CD4-positive, CD25-positive, alpha-beta regulatory T cell (primary cell): ENCODE data around the gene PLEKHM1. TPM values are rescaled to one million over a fixed set of nuclear protein-coding genes. Genes with fewer than 3 reads are reported as not detected.

Source experiments
- ATAC-seq, 2 donors: fragments of 150-1000 bp; cut with Tn5 transposase; one replicate each; pipeline ENCODE4 v1.10.0; 2021; ENCODE audit warnings: low read depth in 2 of 2, moderate number of reproducible peaks in 2 of 2, moderate library complexity in 1 of 2
- DNase-seq, 3 donors: peaks; one replicate each; pipeline versions ENCODE4 v3.0.0 to v3.0.0-alpha.2; 2012 to 2022; ENCODE audit warnings: mixed read lengths in 1 of 3
- H3K27ac ChIP-seq: one replicate; pipeline ENCODE4 v1.7.0; 2013; ENCODE audit warnings: mild to moderate bottlenecking, low read length; ENCODE audit not compliant: insufficient read depth, poor library complexity, severe bottlenecking
- H3K27me3 ChIP-seq: one replicate; pipeline ENCODE4 v1.7.0; 2013; ENCODE audit warnings: low read length; ENCODE audit not compliant: control insufficient read depth, insufficient read depth
- H3K36me3 ChIP-seq: one replicate; pipeline ENCODE4 v1.7.0; 2013; ENCODE audit warnings: mild to moderate bottlenecking, low read length, moderate library complexity; ENCODE audit not compliant: control insufficient read depth, insufficient read depth
- H3K4me1 ChIP-seq: 2 replicates; pipeline ENCODE4 v1.7.0; 2013; ENCODE audit warnings: mild to moderate bottlenecking, low read length; ENCODE audit not compliant: insufficient read depth, control insufficient read depth, poor library complexity, severe bottlenecking
- H3K4me3 ChIP-seq: one replicate; pipeline ENCODE4 v1.7.0; 2013; ENCODE audit warnings: low read depth, mild to moderate bottlenecking, low read length, moderate library complexity
- H3K9me3 ChIP-seq, 2 experiments: 1 replicate in 1 of 2; 2 replicates in 1 of 2; pipeline ENCODE4 v1.7.0; 2013; ENCODE audit warnings: low read length in 2 of 2, mild to moderate bottlenecking in 1 of 2, moderate library complexity in 1 of 2; ENCODE audit not compliant: control insufficient read depth in 2 of 2
- H3K27ac Mint-ChIP-seq, 3 donors: one replicate each; pipeline ENCODE4 v1.8.0; 2020 to 2022; ENCODE audit warnings: mild to moderate bottlenecking in 3 of 3, mixed read lengths in 3 of 3, moderate library complexity in 2 of 3
- H3K27me3 Mint-ChIP-seq: one replicate; pipeline ENCODE4 v1.8.0; 2022; ENCODE audit warnings: mild to moderate bottlenecking, mixed read lengths
- H3K36me3 Mint-ChIP-seq: one replicate; pipeline ENCODE4 v1.8.0; 2020; ENCODE audit warnings: mixed read lengths
- H3K4me1 Mint-ChIP-seq, 4 donors: one replicate each; pipeline ENCODE4 v1.8.0; 2020 to 2022; ENCODE audit warnings: mixed read lengths in 4 of 4, mild to moderate bottlenecking in 1 of 4
- H3K4me3 Mint-ChIP-seq, 4 donors: one replicate each; pipeline ENCODE4 v1.8.0; 2020 to 2022; ENCODE audit warnings: mild to moderate bottlenecking in 4 of 4, mixed read lengths in 4 of 4, moderate library complexity in 3 of 4
- H3K9me3 Mint-ChIP-seq, 7 donors: one replicate each; pipeline ENCODE4 v1.8.0; 2020 to 2022; ENCODE audit warnings: mixed read lengths in 7 of 7, mild to moderate bottlenecking in 3 of 7, moderate library complexity in 2 of 7
- polyA plus RNA-seq, 4 donors: library from polyadenylated mRNA; unstranded; fragments of 300-500 nt; fragmentation: Illumina TruSeq; gene quantifications; one replicate each; pipeline ENCODE4 v1.2.3, GENCODE V29; 2021
- total RNA-seq: library from RNA; stranded (reverse); gene quantifications from one replicate; pipeline ENCODE4 v1.2.3, GENCODE V29; 2022

Gene PLEKHM1
- total and polyA plus RNA-seq, 5 donors from 2014 or later = 11.1 to 103 (median 12.5) TPM

DNA sequence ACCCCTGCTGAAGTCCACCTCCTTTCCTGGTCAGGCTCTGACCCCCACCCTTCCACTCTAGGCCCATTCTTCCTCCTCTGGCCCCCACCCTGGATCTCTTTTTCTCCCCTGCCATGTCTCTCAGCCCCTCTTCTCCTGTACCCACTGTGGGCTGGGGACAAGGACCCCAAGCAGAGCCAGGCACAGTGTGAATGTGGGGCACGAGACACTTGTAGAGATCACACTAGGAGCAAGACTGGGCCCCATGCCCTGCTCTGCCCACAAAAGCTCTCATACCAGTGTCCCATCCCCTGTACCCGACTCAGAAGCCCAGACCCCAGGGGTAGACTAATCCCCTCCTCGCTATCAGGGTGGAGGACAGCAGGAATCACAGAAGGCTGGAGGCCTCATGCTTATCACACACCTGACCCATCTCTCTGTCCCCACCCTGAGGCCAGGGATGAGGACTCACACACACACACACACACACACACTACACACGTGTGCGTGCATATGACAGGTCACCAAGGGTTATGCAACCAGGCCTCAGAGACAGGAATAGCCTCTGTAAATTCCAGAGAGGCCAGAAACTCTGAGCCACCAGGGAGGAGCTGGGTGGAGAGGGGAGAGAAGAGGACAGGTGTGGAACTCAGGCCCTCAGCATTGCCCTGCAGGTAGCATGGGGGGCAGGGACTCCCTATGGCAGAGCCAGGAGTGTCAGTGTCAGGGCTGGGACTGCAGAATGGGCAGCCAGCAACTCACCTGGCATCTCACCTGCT is 79.0 kb downstream of the PLEKHM1 start:
- no peaks in the 10 kb centered on the region for H3K9me3 ChIP-seq
- peaks cover 17% of the 10 kb centered on the region for H3K36me3 Mint-ChIP-seq
- DNase-seq (no peak), ATAC-seq (no peak)
- H3K4me3 Mint-ChIP-seq = peak overlapping the region; percentile 96 to 100 (median 99)
- no peaks in the 10 kb centered on the region for H3K27me3 ChIP-seq
- peak overlapping the region; percentile 99 to 100 (median 99) for H3K27ac Mint-ChIP-seq
- H3K4me3 ChIP-seq = peak overlapping the region; percentile 87
- H3K4me1 ChIP-seq = peaks cover 45% of the 10 kb centered on the region
- peak overlapping the region; percentile 79 for H3K27ac ChIP-seq
- H3K27me3 Mint-ChIP-seq = no peaks in the 10 kb centered on the region
- H3K9me3 Mint-ChIP-seq = no peaks in the 10 kb centered on the region
- H3K4me1 Mint-ChIP-seq = peaks cover 5 to 55% (median 37%) of the 10 kb centered on the region in 4 donors
- H3K36me3 ChIP-seq = peaks cover 3% of the 10 kb centered on the region

DNA sequence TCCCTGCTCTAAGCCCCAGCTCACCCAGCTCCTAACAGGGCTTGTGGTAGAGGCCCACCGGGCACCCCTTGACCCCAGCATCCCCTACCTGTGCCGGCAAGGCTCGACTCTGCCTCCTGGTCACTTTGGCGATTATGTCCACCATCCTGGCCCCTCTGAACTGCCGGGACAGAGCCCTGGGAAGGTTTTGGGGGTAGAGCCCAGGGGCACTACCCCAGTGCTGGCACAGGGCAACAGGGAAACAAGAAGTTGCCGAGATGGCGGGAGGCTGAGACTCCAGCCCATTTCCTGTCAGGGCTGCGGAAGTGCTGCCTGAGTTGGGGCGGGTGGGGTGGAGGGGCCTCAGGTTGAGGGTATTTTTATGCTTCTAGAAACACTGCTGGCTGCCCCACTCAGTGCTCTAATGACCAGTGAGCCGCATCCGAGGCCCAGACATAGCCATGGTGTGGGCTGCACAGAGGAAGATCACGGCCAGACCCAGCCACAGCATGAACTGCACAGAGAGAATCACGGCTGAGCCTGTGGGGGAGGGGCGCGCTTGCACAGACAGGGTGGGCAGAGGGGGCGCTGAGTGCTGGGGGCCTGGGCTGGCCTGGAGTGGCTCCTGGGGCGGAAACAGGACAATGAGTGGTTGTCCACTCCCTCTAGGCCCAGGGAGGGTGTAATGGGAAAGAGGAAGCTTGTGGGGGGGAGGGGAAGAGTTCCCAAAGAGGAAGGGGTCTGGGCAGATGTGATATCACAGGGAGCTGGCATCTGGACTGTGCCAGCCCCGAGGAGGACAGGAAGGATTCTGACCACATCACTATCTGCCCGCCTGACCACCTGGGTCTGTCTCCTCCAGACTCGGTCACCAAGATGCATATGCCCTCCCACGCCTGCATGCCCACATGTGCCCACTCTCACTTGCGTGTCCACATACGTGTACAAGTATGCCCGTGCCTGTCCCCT is 80.1 kb downstream of the PLEKHM1 start:
- Mint-ChIP-seq H3K4me3 (peak overlapping the region; percentile 96 to 100 (median 99)), H3K27me3 (no peaks in the 10 kb centered on the region), H3K9me3 (no peaks in the 10 kb centered on the region), H3K27ac (peak overlapping the region; percentile 99 to 100 (median 99)), H3K4me1 (peaks cover 5 to 58% (median 37%) of the 10 kb centered on the region in 4 donors), H3K36me3 (peaks cover 18% of the 10 kb centered on the region)
- Histone ChIP-seq H3K4me3 (peak overlapping the region; percentile 87), H3K9me3 (no peaks in the 10 kb centered on the region), H3K36me3 (peaks cover 12% of the 10 kb centered on the region), H3K27me3 (no peaks in the 10 kb centered on the region), H3K4me1 (peaks cover 50% of the 10 kb centered on the region), H3K27ac (peak overlapping the region; percentile 79)
- ATAC-seq = peak; percentile 77 to 85
- peak; percentile 39 to 82 (median 61) for DNase-seq

DNA sequence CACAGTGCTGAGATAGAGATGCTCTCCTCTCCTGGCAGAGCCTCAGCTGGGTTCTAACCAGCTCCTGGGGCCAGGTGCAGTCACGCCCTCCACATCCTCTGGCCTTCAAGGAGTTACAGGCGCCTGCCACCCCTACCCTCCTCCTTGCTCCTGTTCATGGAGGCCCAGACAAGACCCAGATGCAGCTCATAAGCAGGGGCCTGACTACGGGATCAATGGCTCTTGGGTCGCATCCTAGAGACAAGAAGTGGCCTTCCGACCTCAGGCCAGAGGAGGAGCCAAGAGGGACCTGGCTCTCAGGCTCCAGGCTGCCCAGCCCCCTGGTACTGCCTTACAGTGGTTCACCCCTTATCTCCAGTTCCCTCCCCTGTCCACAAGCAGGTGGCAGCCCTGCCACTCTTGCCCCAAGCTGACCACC is 80.9 kb downstream of the PLEKHM1 start:
- no peaks in the 10 kb centered on the region for H3K9me3 Mint-ChIP-seq
- peak overlapping the region; percentile 96 to 100 (median 99) for H3K4me3 Mint-ChIP-seq
- Histone ChIP-seq H3K27me3 (no peaks in the 10 kb centered on the region), H3K4me3 (peak overlapping the region; percentile 87), H3K4me1 (peaks cover 50% of the 10 kb centered on the region), H3K27ac (peak overlapping the region; percentile 79), H3K9me3 (no peaks in the 10 kb centered on the region), H3K36me3 (peaks cover 17% of the 10 kb centered on the region)
- DNase-seq = peak in 1 of 3 donors; percentile 51
- ATAC-seq = peak; percentile 27 to 34
- H3K27me3 Mint-ChIP-seq = no peaks in the 10 kb centered on the region
- peak overlapping the region; percentile 99 to 100 (median 99) for H3K27ac Mint-ChIP-seq
- peaks cover 15% of the 10 kb centered on the region for H3K36me3 Mint-ChIP-seq
- H3K4me1 Mint-ChIP-seq = peaks cover 0 to 58% (median 35%) of the 10 kb centered on the region in 4 donors

DNA sequence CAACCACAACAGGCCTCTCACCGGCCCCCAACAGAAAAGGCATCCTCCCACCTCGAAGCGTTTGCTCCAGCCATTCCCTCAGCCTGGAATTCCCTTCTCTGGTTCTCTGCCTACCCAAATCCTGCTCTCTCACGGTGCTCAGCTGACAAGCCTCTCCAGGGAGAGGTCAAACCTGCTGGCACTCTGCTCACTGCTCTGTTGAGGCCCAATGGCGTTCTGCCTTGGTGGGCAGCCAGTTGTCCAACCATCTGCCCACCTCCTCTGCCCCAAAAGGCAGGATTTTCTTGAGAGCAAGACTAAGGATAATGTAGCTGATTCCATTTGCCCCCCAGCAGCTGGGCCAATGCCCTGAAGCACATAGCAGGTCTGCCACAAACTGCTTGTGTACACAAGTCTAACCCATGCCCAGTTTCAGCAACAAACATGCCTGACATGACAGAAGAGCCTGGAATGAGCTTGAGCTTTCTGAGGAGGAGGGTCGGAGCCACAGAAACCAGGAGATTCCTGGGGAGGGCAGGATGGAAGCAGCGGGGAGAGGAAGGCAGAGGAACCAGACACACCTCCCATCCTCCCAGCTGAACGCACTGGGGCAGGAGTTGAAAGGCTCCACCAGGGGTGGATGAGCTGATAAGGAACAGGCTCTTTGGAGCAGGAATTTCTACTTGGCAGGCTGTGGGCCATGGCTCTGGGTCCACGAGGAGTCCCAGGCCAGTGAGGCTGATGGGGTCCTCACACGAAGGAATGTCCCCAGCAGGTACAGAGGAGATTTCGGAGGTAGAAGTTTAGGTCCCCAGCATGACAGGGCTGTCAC is 81.7 kb downstream of the PLEKHM1 start:
- DNase-seq (no peak), ATAC-seq (no peak)
- H3K4me3 ChIP-seq = peak overlapping the region; percentile 87
- H3K27ac ChIP-seq = peak overlapping the region; percentile 79
- no peaks in the 10 kb centered on the region for H3K27me3 ChIP-seq
- Mint-ChIP-seq H3K4me3 (peak overlapping the region; percentile 96 to 100 (median 99)), H3K4me1 (peaks cover 0 to 61% (median 38%) of the 10 kb centered on the region in 4 donors), H3K27ac (peak overlapping the region; percentile 99 to 100 (median 99)), H3K9me3 (no peaks in the 10 kb centered on the region), H3K36me3 (peaks cover 17% of the 10 kb centered on the region), H3K27me3 (no peaks in the 10 kb centered on the region)
- peaks cover 26% of the 10 kb centered on the region for H3K36me3 ChIP-seq
- H3K9me3 ChIP-seq = no peaks in the 10 kb centered on the region
- peaks cover 50% of the 10 kb centered on the region for H3K4me1 ChIP-seq

DNA sequence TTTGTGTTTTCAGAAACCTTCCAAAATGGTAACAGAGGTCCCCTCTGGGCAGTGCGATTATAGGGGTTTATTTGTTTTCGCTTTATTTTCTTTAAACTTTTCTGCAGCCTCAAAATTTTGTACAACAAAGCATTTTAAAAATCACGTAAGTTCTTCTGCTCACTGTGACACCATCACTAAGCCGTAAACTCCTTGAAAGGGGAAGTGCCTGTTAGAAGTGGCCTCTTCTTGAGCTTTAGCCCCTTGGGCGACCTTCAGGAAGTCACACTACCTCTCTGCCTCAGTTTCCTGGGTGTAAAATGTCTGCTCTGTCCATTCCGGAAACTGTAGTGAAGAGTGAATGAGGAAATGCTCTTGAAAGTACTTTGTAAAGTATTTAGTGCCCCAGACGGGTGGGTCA is 84.4 kb downstream of the PLEKHM1 start:
- Mint-ChIP-seq H3K36me3 (peaks cover 27% of the 10 kb centered on the region), H3K4me3 (peak overlapping the region in 1 of 4 donors; percentile 96)
- no peak overlapping the region for H3K27ac ChIP-seq

DNA sequence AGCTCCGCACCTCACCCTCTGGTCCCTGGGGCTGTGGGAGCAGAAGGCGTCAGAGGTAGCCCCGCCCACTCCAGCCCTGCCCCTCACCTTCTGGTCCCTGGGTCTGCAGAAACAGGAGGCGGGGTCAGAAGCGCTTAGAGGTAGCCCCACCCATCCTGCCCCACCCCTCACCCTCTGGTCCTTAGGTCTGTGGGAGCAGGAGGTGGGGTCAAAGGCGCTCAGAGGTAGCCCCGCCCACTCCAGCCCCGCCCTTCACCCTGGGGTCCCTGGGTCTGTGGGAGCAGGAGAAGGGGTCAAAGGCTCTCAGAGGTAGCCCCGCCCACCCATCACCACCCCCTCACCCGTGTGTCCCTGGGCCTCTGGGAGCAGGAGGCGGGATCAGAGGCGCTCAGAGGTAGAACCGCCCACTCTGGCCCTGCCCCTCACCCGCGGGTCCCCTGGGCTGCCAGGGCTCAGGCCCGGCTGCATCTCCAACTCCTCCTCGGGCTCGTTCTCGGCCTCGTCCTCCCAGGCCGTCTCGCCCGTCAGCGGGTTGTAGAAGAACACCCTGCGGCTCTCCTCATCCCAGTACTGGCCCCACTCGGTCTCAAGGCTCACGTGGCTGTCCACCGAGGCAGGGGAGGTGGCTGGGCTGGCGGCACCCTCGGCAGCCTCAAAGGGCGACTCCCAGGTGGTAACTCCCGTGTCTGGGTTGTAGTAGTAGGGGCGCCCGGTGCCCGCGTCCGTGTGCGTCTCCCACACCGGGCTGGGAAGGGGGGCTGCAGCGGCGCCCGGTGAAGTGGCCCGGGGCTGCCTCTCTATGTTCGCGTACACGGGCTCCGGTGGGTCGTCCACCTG is 85.1 kb downstream of the PLEKHM1 start:
- H3K4me3 Mint-ChIP-seq = peak overlapping the region in 1 of 4 donors; percentile 96
- H3K9me3 Mint-ChIP-seq = no peaks in the 10 kb centered on the region
- Histone ChIP-seq H3K9me3 (no peaks in the 10 kb centered on the region), H3K4me3 (no peak overlapping the region), H3K27me3 (no peaks in the 10 kb centered on the region), H3K36me3 (peaks cover 58% of the 10 kb centered on the region), H3K4me1 (peaks cover 40% of the 10 kb centered on the region), H3K27ac (no peak overlapping the region)
- H3K27ac Mint-ChIP-seq = peak overlapping the region in 2 of 3 donors; percentile 15 to 44
- peaks cover 30% of the 10 kb centered on the region for H3K36me3 Mint-ChIP-seq
- peaks cover 0 to 49% (median 32%) of the 10 kb centered on the region in 4 donors for H3K4me1 Mint-ChIP-seq
- DNase-seq (peak in 1 of 3 donors; percentile 54), ATAC-seq (no peak)
- H3K27me3 Mint-ChIP-seq = no peaks in the 10 kb centered on the region

More for the DNA sequence above, 84.4 kb downstream of the PLEKHM1 start:
- H3K4me1 Mint-ChIP-seq = peaks cover 0 to 50% (median 34%) of the 10 kb centered on the region in 4 donors
- Histone ChIP-seq H3K27me3 (no peaks in the 10 kb centered on the region), H3K9me3 (no peaks in the 10 kb centered on the region), H3K4me3 (no peak overlapping the region), H3K36me3 (peaks cover 52% of the 10 kb centered on the region), H3K4me1 (peaks cover 46% of the 10 kb centered on the region)
- peak overlapping the region in 1 of 3 donors; percentile 15 for H3K27ac Mint-ChIP-seq
- H3K9me3 Mint-ChIP-seq = no peaks in the 10 kb centered on the region
- H3K27me3 Mint-ChIP-seq = no peaks in the 10 kb centered on the region
- DNase-seq (no peak), ATAC-seq (no peak)
